Stomach (tissue), 9 donors: ENCODE results near the gene SPSB4. TPM values are rescaled to one million over a fixed set of nuclear protein-coding genes. Genes with fewer than 3 reads are reported as not detected.

Experiments
- DNase-seq, 2 donors: peaks; one replicate each; pipeline versions ENCODE4 v3.0.0 to v3.0.0-alpha.2; 2013 to 2019
- H3K27ac ChIP-seq, 5 donors: fragments of 200-600 bp in 4 of 5; sonication (generic) in 4 of 5; one replicate each; pipeline ENCODE4 v1.5.1; 2013 to 2019; ENCODE audit warnings: mild to moderate bottlenecking in 1 of 5, moderate library complexity in 1 of 5
- H3K27me3 ChIP-seq, 3 donors: fragments of 200-600 bp; sonication (generic); one replicate each; pipeline ENCODE4 v1.5.1; 2017 to 2019; ENCODE audit warnings: mixed run types in 1 of 3
- H3K36me3 ChIP-seq, 4 donors: fragments of 200-600 bp; sonication (generic); 1 replicate in 3 of 4; 2 replicates in 1 of 4; pipeline ENCODE4 v1.5.1; 2016 to 2019
- H3K4me1 ChIP-seq, 4 donors: fragments of 200-600 bp; sonication (generic); one replicate each; pipeline ENCODE4 v1.5.1; 2016 to 2019
- H3K4me3 ChIP-seq, 4 donors: fragments of 200-600 bp; sonication (generic) in 3 of 4; one replicate each; pipeline ENCODE4 v1.5.1; 2016 to 2019; ENCODE audit warnings: mild to moderate bottlenecking in 1 of 4
- H3K9me3 ChIP-seq, 4 donors: fragments of 200-600 bp; sonication (generic); one replicate each; pipeline ENCODE4 v1.5.1; 2016 to 2019
- CTCF ChIP-seq, 7 experiments: fragments of 450-650 bp in 4 of 7; fragments of 200-600 bp in 3 of 7; sonication (generic) in 3 of 7; IDR thresholded peaks; one replicate each; pipeline ENCODE4 v1.5.1; 2016 to 2019; ENCODE audit warnings: antibody characterized with exemption in 7 of 7, control low read depth in 2 of 7, mild to moderate bottlenecking in 1 of 7
- EP300 ChIP-seq: sonication (generic); formaldehyde crosslinking; IDR thresholded peaks from one replicate; pipeline ENCODE4 v1.6.1; 2017; ENCODE audit warnings: antibody characterized with exemption
- POLR2A ChIP-seq, 4 donors: fragments of 450-650 bp; IDR thresholded peaks; one replicate each; pipeline ENCODE4 v1.6.1; 2016; ENCODE audit warnings: antibody characterized with exemption in 4 of 4, control low read depth in 2 of 4, mild to moderate bottlenecking in 1 of 4, moderate library complexity in 1 of 4
- POLR2AphosphoS5 ChIP-seq, 3 donors: sonication (generic); formaldehyde crosslinking; IDR thresholded peaks; one replicate each; pipeline ENCODE4 v1.6.1; 2016; ENCODE audit warnings: antibody characterized with exemption in 3 of 3
- WGBS, 5 donors: extraction: QIAGEN DNeasy Blood & Tissue Kit in 3 of 5; methylation state at CpG; one replicate each; pipeline versions ENCODE4 v1.1.5 to v1.1.7; 2013 to 2018; 5-methylcytosine and 5-hydroxymethylcytosine counted together
- intact Hi-C: fragments of 100-400 bp; cut with DNase I; formaldehyde crosslinking; loops from one replicate; pipeline ENCODE4 v1.15.1; 2023; ENCODE audit warnings: low total_unique reads
- polyA plus RNA-seq, 3 donors: library from polyadenylated mRNA; stranded (reverse); fragments of 200-250 nt; gene quantifications; one replicate each; pipeline ENCODE4 v1.2.3, GENCODE V29; 2013
- total RNA-seq, 5 donors: library from RNA; depleted of rRNA; stranded (reverse); fragments of >200 nt; gene quantifications; one replicate each; pipeline versions ENCODE4 v1.1.0 to v1.2.3, GENCODE V29; 2014 to 2016
- donor health status: healthy with polysubstance abuse.
- donor health status: Bipolar disorder and iron deficiency.
- donor health status: healthy.

SPSB4 gene
- total and polyA plus RNA-seq, 8 donors: 0.05 to 2.4 (median 1.8) TPM; not detected in 5

- Histone ChIP-seq H3K4me3 (no peak overlapping the region), H3K27ac (no peak overlapping the region), H3K4me1 (no peaks in the 10 kb centered on the region), H3K36me3 (no peaks in the 10 kb centered on the region), H3K27me3 (no peaks in the 10 kb centered on the region), H3K9me3 (peaks cover 0 to 15% (median 3%) of the 10 kb centered on the region in 4 donors)
- DNase-seq: no peak
- intact Hi-C loops: loop anchor here (10.0 kb wide), 1 partner anchor 286 kb away; no protein-coding TSS in a partner anchor
- 70 to 79% (median 73%) methylated on average over 4 of the region's 4 CpGs for WGBS, 5 donors
- no peak for TF ChIP-seq POLR2A (IDR thresholded peaks at IDR 0.05)
- no peak for TF ChIP-seq POLR2AphosphoS5 (IDR thresholded peaks at IDR 0.05)
- no peak for TF ChIP-seq EP300
Observed at GRCh38 chr3:141181196-141181595, 130.0 kb downstream of the SPSB4 start.

GRCh38 chr3:141181819-141182218 lies 130.7 kb downstream of the SPSB4 start:
- 43 to 73% (median 68%) methylated on average over 2 to 3 of the region's 3 CpGs for WGBS, 5 donors
- no peaks in the 10 kb centered on the region for H3K4me1 ChIP-seq
- H3K4me3 ChIP-seq: no peak overlapping the region
- H3K36me3 ChIP-seq: no peaks in the 10 kb centered on the region
- intact Hi-C loops: loop anchor here (10.0 kb wide), 1 partner anchor 287 kb away; no protein-coding TSS in a partner anchor
- H3K9me3 ChIP-seq: peaks cover 0 to 15% (median 3%) of the 10 kb centered on the region in 4 donors
- H3K27me3 ChIP-seq: no peaks in the 10 kb centered on the region
- no peak for TF ChIP-seq EP300
- TF ChIP-seq POLR2AphosphoS5 (IDR thresholded peaks at IDR 0.05): no peak
- no peak for TF ChIP-seq CTCF (IDR thresholded peaks at IDR 0.05)
- TF ChIP-seq POLR2A (IDR thresholded peaks at IDR 0.05): no peak
- no peak for DNase-seq
- no peak overlapping the region for H3K27ac ChIP-seq

GRCh38 chr3:141183606-141184005 lies 132.5 kb downstream of the SPSB4 start:
- TF ChIP-seq CTCF (IDR thresholded peaks at IDR 0.05): no peak
- no peak for TF ChIP-seq EP300
- TF ChIP-seq POLR2A (IDR thresholded peaks at IDR 0.05): no peak
- TF ChIP-seq POLR2AphosphoS5 (IDR thresholded peaks at IDR 0.05): no peak
- Histone ChIP-seq H3K27ac (no peak overlapping the region), H3K4me1 (no peaks in the 10 kb centered on the region), H3K36me3 (no peaks in the 10 kb centered on the region), H3K9me3 (peaks cover 0 to 15% (median 3%) of the 10 kb centered on the region in 4 donors), H3K4me3 (no peak overlapping the region), H3K27me3 (no peaks in the 10 kb centered on the region)
- intact Hi-C loops: loop anchor here (10.0 kb wide), 1 partner anchor 289 kb away; no protein-coding TSS in a partner anchor
- WGBS, 5 donors: 26 to 79% (median 57%) methylated on average over 2 of the region's 2 CpGs
- DNase-seq: no peak

DNA sequence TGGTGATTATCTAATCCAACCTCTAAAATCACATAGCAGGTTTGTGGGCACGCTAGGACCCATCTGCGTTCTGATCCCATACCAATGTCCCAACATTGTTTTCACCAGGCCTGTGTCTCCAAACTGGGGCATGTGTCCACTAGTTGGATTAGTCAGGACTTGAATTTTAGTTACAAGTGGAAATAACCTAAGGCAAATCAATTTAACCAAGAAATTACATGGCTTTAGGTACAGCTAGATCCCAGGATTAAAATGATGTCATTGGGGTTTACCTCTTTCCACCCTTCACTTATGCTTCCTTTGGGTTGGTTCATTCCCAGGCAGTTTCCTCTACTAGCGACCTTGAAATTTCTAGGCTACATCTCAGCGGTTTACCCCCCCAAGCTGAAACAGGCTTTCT lies 133.3 kb downstream of the SPSB4 start:
- Histone ChIP-seq H3K9me3 (peaks cover 0 to 13% (median 3%) of the 10 kb centered on the region in 4 donors), H3K4me1 (no peaks in the 10 kb centered on the region), H3K27ac (no peak overlapping the region), H3K4me3 (no peak overlapping the region), H3K27me3 (no peaks in the 10 kb centered on the region), H3K36me3 (no peaks in the 10 kb centered on the region)
- no peak for DNase-seq
- TF ChIP-seq EP300 (no peak), POLR2AphosphoS5 (IDR thresholded peaks at IDR 0.05) (no peak), CTCF (IDR thresholded peaks at IDR 0.05) (no peak), POLR2A (IDR thresholded peaks at IDR 0.05) (no peak)
- intact Hi-C loops: loop anchor here (10.0 kb wide), 1 partner anchor 290 kb away; no protein-coding TSS in a partner anchor
- WGBS, 5 donors: 69 to 93% (median 72%) methylated on average over 4 of the region's 4 CpGs

DNA sequence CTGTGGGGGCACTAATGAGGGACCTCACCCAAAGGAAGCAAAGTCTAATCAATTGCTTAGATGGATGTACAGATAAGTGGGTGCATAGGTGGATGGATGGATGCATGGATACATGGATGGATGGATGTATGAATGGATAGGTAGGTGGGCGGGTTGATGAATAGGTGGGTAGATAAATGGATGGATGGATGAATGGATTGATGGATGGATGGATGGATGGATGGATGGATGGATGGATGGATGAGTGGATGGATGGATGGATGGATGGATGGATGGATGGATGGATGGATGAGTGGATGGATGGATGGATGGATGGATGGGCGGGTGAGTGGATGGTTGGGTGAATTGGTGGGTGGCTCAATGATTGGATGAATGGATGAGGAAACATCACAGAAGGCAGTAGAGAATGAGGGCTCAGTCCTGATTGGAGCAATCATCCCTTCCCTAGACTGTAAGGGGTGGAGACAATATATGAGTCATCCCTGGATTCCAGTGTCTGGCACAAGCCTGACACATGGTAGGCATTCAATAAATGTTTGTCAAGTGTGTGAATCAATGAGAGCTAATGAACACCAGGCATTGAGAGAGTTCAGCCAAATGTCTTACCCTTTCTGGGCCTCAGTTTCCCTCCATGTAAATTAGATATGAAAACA lies 140.1 kb downstream of the SPSB4 start:
- no peak for DNase-seq
- no peaks in the 10 kb centered on the region for H3K9me3 ChIP-seq
- peaks cover 0 to 21% (median 5%) of the 10 kb centered on the region in 3 donors for H3K27me3 ChIP-seq
- H3K4me1 ChIP-seq: peaks cover 0 to 10% (median 4%) of the 10 kb centered on the region in 4 donors
- H3K4me3 ChIP-seq: no peak overlapping the region
- no peaks in the 10 kb centered on the region for H3K36me3 ChIP-seq
- H3K27ac ChIP-seq: no peak overlapping the region
- WGBS, 5 donors: 46 to 94% (median 75%) methylated on average over 2 of the region's 2 CpGs
- intact Hi-C loops: loop anchor here (5.0 kb wide), 1 partner anchor 184 kb away; no protein-coding TSS in a partner anchor
- no peak for TF ChIP-seq CTCF (IDR thresholded peaks at IDR 0.05)
- TF ChIP-seq EP300: no peak
- no peak for TF ChIP-seq POLR2AphosphoS5 (IDR thresholded peaks at IDR 0.05)
- no peak for TF ChIP-seq POLR2A (IDR thresholded peaks at IDR 0.05)
